Astrocyte of the cerebellum (primary cell): Measurements from ENCODE around the gene RAB20.
"Not testable (repeated sequence)": the region's sequence is repeated elsewhere in the genome, so short reads cannot be mapped to it uniquely, and the experiment has no call there.

Experiments used
- DNase-seq: peaks from one replicate; pipeline ENCODE4 v3.0.0-alpha.2; 2011; ENCODE audit warnings: low read depth
- H3K4me3 ChIP-seq: 2 replicates; pipeline ENCODE4 v1.5.1; 2011; ENCODE audit warnings: mild to moderate bottlenecking, low read depth, low read length, moderate library complexity
- CTCF ChIP-seq: IDR thresholded peaks from 2 replicates; pipeline ENCODE4 v1.5.1; 2012; ENCODE audit warnings: low read length, low read depth, moderate library complexity, mild to moderate bottlenecking; ENCODE audit errors: missing control alignments
- in situ Hi-C: cut with HindIII; loops from 2 replicates; pipeline ENCODE4 v1.10.0; 2017; ENCODE audit warnings: low sequenced_read_pairs

The RAB20 gene

DNA sequence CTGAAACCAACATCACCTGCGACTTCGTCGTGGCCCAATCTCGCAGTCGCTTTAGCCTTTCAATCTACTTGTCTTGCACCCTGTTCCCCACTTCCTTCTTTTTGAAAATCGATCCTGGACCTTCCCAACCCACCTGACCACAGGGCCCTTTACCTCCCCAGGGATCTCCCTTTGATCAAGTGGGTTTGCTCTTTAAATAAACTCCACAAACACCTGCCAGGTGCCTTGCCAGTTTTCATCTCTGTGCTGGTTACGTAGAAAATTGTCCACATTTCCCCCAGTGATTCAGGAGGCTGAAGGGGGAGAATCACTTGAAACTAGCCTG is 14.5 kb upstream of the RAB20 start:
- TF ChIP-seq CTCF = no peak
- in situ Hi-C loops = no loop called here

GRCh38 chr13:110575322-110576069 is 14.0 kb upstream of the RAB20 start:
- no peak overlapping the region for H3K4me3 ChIP-seq
- in situ Hi-C loops = no loop called here
- DNase-seq = no peak
- TF ChIP-seq CTCF = no peak

More for the DNA sequence above, 14.5 kb upstream of the RAB20 start:
- H3K4me3 ChIP-seq = no peak overlapping the region
- DNase-seq = no peak

DNA sequence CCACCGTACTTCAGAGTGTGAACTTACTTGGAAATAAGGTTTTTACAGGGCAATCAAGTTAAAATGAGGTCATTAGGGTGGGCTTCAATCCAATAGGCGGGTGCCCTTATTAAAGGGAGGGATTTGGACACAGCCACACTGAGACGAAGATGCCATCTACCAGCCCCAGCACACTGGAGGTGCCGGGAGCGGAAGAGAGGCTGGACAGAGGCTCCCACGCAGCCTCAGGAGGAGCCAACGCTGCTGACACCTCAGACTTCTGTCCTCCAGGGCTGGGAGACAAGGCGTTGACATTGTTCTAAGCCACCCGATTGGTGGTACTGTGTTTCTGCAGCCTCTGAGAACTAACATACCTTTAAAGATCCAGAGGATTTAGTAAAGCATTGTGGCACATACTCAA is 12.6 kb upstream of the RAB20 start:
- TF ChIP-seq CTCF = no peak
- no peak for DNase-seq
- no peak overlapping the region for H3K4me3 ChIP-seq
- in situ Hi-C loops = no loop called here

DNA sequence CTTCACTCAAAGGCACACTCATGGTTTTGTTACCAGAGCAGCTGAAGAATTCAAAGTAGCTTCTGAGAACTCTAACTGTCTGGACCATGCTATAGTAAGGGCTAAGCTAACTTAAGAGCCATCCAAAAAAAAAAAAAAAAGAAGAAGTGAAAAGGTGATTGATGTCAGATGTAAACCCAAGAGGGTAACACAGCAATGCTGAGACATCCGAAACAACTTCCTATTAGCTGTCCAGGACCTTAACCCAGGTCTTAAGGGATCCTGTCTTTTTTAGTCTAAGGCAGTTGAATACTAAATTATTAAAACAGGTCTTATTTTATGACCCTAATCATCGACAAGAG is 11.2 kb upstream of the RAB20 start:
- in situ Hi-C loops = no loop called here
- no peak for DNase-seq

GRCh38 chr13:110571896-110572777 is 10.6 kb upstream of the RAB20 start:
- in situ Hi-C loops = no loop called here
- no peak overlapping the region for H3K4me3 ChIP-seq
- no peak for DNase-seq
- no peak for TF ChIP-seq CTCF

More for the DNA sequence above, 11.2 kb upstream of the RAB20 start:
- H3K4me3 ChIP-seq = no peak overlapping the region
- no peak for TF ChIP-seq CTCF

DNA sequence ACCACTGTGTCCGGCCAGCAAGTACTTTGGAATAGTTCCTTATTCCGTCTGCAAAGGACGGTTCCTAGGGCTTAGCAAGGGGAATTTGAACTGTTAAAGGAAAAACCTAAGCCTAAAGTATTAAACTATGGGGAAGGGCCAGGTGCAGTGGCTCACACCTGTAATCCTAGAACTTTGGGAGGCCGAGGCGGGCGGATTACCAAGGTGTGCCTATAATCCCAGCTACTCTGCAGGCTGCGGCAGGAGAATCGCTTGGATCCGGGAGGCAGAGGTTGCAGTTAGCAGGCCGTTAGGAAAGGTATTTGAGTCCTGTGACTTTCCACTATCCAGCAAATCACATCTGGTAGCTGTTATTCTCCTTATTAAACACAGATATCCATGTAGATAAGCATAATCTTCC is 9.4 kb upstream of the RAB20 start:
- DNase-seq = no peak
- H3K4me3 ChIP-seq = no peak overlapping the region
- no peak for TF ChIP-seq CTCF
- in situ Hi-C loops = no loop called here

- in situ Hi-C loops, DNase-seq, H3K4me3 ChIP-seq: not testable (repeated sequence)
These were observed 8.4 kb upstream of the RAB20 start for GRCh38 chr13:110569962-110570361.
